GM23248 (cell line): ENCODE measurements around the gene NSMCE1. TPM values are rescaled to one million over a fixed set of nuclear protein-coding genes. Genes with fewer than 3 reads are reported as not detected.

ENCODE experiments used
- DNase-seq: peaks from one replicate; pipeline ENCODE4 v3.0.0-alpha.2; 2015
- H2AFZ ChIP-seq: fragments of 200-600 bp; sonication (generic); 2 replicates; pipeline ENCODE4 v1.6.1; 2016; ENCODE audit warnings: antibody characterized with exemption
- H3F3A ChIP-seq: fragments of 200-600 bp; sonication (generic); 2 replicates; pipeline ENCODE4 v1.6.1; 2016; ENCODE audit warnings: mild to moderate bottlenecking, antibody characterized with exemption, mixed run types; ENCODE audit not compliant: insufficient read depth
- H3K27ac ChIP-seq: fragments of 200-600 bp; sonication (generic); 2 replicates; pipeline ENCODE4 v1.5.1; 2016; ENCODE audit warnings: mild to moderate bottlenecking
- H3K27me3 ChIP-seq: fragments of 200-600 bp; sonication (generic); replicated peaks from 2 replicates; pipeline ENCODE4 v1.6.1; 2016; ENCODE audit warnings: mild to moderate bottlenecking; ENCODE audit not compliant: insufficient read depth
- H3K36me3 ChIP-seq: fragments of 200-600 bp; sonication (generic); 2 replicates; pipeline ENCODE4 v1.6.1; 2016; ENCODE audit warnings: low read depth, mild to moderate bottlenecking
- H3K4me1 ChIP-seq: fragments of 200-600 bp; sonication (generic); 2 replicates; pipeline ENCODE4 v1.6.1; 2016; ENCODE audit warnings: mild to moderate bottlenecking; ENCODE audit not compliant: insufficient read depth
- H3K4me2 ChIP-seq: fragments of 200-600 bp; sonication (generic); one replicate; pipeline ENCODE4 v1.6.1; 2016; ENCODE audit warnings: mild to moderate bottlenecking; ENCODE audit not compliant: unreplicated experiment
- H3K4me3 ChIP-seq: fragments of 200-600 bp; sonication (generic); 2 replicates; pipeline ENCODE4 v1.5.1; 2016; ENCODE audit warnings: mild to moderate bottlenecking
- H3K79me2 ChIP-seq: fragments of 200-600 bp; sonication (generic); 2 replicates; pipeline ENCODE4 v1.6.1; 2016; ENCODE audit warnings: mild to moderate bottlenecking; ENCODE audit not compliant: insufficient read depth
- H3K9ac ChIP-seq: fragments of 200-600 bp; sonication (generic); 2 replicates; pipeline ENCODE4 v1.6.1; 2016; ENCODE audit warnings: mild to moderate bottlenecking
- H3K9me2 ChIP-seq: fragments of 200-600 bp; sonication (generic); 2 replicates; pipeline ENCODE4 v1.6.1; 2016; ENCODE audit warnings: mixed run types, mild to moderate bottlenecking, moderate library complexity; ENCODE audit not compliant: insufficient read depth
- H3K9me3 ChIP-seq: fragments of 200-600 bp; sonication (generic); one replicate; pipeline ENCODE4 v1.6.1; 2017; ENCODE audit warnings: low read depth
- H4K20me1 ChIP-seq: fragments of 200-600 bp; sonication (generic); 2 replicates; pipeline ENCODE4 v1.6.0; 2016; ENCODE audit not compliant: insufficient read depth
- EZH2 ChIP-seq: fragments of 200-600 bp; sonication (generic); IDR thresholded peaks from 2 replicates; pipeline ENCODE4 v1.6.1; 2018; ENCODE audit warnings: antibody characterized with exemption, mild to moderate bottlenecking; ENCODE audit not compliant: insufficient read depth, poor library complexity, severe bottlenecking
- EZH2phosphoT487 ChIP-seq: fragments of 200-600 bp; sonication (generic); IDR thresholded peaks from 2 replicates; pipeline ENCODE4 v1.6.1; 2018; ENCODE audit warnings: antibody characterized with exemption, moderate library complexity, mild to moderate bottlenecking, low read depth; ENCODE audit not compliant: insufficient read depth
- WGBS, 2 experiments: methylation state at CpG; one replicate each; pipeline ENCODE4 v1.1.6; 2015 to 2017; ENCODE audit warnings: low lambda C conversion rate in 2 of 2, low coverage in 1 of 2; ENCODE audit errors: missing lambda C conversion rate in 2 of 2; 5-methylcytosine and 5-hydroxymethylcytosine counted together
- in situ Hi-C: fragments of 300-500 bp; cut with MboI; formaldehyde crosslinking; loops from 2 replicates; pipeline ENCODE4 v1.15.0; 2020
- polyA plus RNA-seq: library from polyadenylated mRNA; unstranded; fragments of >200 nt; fragmentation: Nextera tagmentation; extraction: Ambion mirVana; gene quantifications from 2 replicates; pipeline ENCODE4 v1.2.1, GENCODE V29; 2016
- total RNA-seq: library from RNA; depleted of rRNA; stranded (reverse); fragments of >200 nt; shearing (Covaris generic); gene quantifications from 2 replicates; pipeline ENCODE4 v1.2.3, GENCODE V29; 2014

NSMCE1 gene
- total and polyA plus RNA-seq, 2 experiments from 2014 or later, result 69.3 to 107 TPM

DNA sequence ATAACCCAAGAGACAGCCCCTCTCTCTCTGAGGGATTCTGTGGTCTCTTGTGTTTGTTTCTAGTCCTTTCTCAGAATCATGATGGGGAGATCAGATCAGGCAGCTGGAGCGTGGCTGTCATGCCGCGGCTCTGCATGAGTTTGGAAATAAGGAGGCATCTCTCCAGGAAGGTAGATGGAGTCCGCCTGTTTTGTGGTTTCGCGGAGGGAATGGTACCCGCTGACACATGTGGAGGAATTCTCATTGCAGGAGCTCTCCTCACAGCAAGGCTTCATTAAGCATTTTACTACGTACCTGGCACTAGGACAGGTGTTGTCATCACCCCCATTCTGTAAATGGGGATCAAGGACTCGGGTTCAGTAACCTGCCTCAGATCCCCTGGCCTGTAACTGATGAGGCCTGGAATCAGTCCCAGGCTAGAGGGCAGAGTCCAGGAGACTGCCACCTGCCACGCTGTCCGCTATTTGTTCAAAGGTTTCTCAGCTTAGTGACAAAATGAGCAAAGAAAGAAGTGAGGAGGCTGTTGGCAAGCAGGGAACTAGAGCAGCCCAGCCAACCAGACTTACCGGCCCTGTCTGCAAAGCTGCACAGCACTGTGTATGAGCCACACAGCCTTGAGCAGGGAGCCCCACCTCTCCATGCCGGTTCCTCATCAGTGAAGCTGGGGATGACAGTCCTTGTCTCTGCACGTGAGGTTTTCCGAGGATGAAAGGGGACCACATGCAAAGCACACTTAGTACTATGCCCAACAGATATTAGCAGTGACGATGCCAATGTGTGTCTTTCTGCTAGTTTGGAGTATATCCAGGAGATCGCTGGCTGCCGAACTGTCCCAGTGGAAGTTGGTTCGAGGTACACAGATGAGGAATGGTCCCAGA lies 54.2 kb downstream of the NSMCE1 start:
- H3F3A ChIP-seq, result no peaks in the 10 kb centered on the region
- no peak for DNase-seq

DNA sequence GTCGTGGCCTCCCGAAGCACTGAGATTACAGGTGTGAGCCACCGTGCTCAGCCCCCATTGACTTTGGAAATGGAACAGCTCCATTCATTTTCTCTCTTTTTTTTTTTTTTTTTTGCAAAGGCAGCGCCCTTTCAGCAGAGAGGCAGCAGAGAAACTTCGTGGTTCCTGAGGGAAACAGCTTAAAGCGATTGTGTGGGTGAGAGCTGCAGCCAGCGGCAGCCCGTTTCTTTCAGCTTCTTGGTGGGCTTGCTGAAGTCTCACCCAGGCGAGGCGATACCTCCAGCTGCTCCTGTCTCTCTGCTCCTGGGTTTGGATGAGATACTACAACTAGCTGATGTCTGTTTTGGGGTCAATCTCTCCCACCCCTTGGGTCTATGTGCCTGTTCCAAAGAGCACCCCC lies 57.5 kb downstream of the NSMCE1 start:
- no peaks in the 10 kb centered on the region for H3K9me2 ChIP-seq
- no peaks in the 10 kb centered on the region for H3K79me2 ChIP-seq
- H3K9ac ChIP-seq, result no peak overlapping the region
- TF ChIP-seq EZH2phosphoT487, result no peak
- TF ChIP-seq EZH2, result no peak
- no peaks in the 10 kb centered on the region for H4K20me1 ChIP-seq
- no peak overlapping the region for H3K27ac ChIP-seq
- H3K27me3 ChIP-seq, result no peaks in the 10 kb centered on the region
- H3K4me2 ChIP-seq, result no peak overlapping the region
- H3K36me3 ChIP-seq, result no peaks in the 10 kb centered on the region
- WGBS, 2 experiments, result 85 to 87% methylated on average over 10 of the region's 10 CpGs
- in situ Hi-C loops, result loop anchor here (5.0 kb wide), 1 partner anchor 49 kb away; no protein-coding TSS in a partner anchor
- H3K4me3 ChIP-seq, result no peak overlapping the region
- DNase-seq, result no peak
- no peak overlapping the region for H2AFZ ChIP-seq
- no peaks in the 10 kb centered on the region for H3K9me3 ChIP-seq
- H3K4me1 ChIP-seq, result no peaks in the 10 kb centered on the region
- H3F3A ChIP-seq, result no peaks in the 10 kb centered on the region

More for the DNA sequence above, 54.2 kb downstream of the NSMCE1 start:
- in situ Hi-C loops, result loop anchor here (5.0 kb wide), 1 partner anchor 52 kb away; no protein-coding TSS in a partner anchor
- no peak overlapping the region for H3K27ac ChIP-seq
- H3K9me2 ChIP-seq, result no peaks in the 10 kb centered on the region
- H3K36me3 ChIP-seq, result no peaks in the 10 kb centered on the region
- no peak overlapping the region for H3K4me2 ChIP-seq
- H2AFZ ChIP-seq, result no peak overlapping the region
- no peaks in the 10 kb centered on the region for H3K79me2 ChIP-seq
- H3K4me1 ChIP-seq, result no peaks in the 10 kb centered on the region
- H3K27me3 ChIP-seq, result no peaks in the 10 kb centered on the region
- no peak overlapping the region for H3K9ac ChIP-seq
- H4K20me1 ChIP-seq, result no peaks in the 10 kb centered on the region
- no peak overlapping the region for H3K4me3 ChIP-seq
- 93 to 94% methylated on average over 19 of the region's 19 CpGs for WGBS, 2 experiments
- no peaks in the 10 kb centered on the region for H3K9me3 ChIP-seq
- TF ChIP-seq EZH2phosphoT487 (no peak), EZH2 (no peak)

DNA sequence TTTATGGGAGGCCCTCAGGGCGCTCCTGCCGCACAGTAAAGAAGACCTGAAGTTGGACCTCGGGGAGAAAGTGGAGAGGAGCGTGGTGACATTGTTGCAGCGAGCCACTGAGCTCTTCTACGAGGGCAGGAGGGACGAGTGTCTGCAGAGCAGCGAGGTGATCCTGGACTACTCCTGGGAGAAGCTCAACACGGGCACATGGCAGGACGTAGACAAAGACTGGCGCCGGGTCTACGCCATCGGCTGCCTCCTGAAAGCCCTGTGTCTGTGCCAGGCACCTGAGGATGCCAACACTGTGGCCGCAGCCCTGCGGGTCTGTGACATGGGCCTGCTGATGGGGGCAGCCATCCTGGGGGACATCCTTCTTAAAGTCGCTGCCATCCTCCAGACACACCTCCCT lies 58.4 kb downstream of the NSMCE1 start:
- TF ChIP-seq EZH2phosphoT487 (no peak), EZH2 (no peak)
- DNase-seq, result no peak
- no peaks in the 10 kb centered on the region for H3K36me3 ChIP-seq
- H4K20me1 ChIP-seq, result no peaks in the 10 kb centered on the region
- H3K4me2 ChIP-seq, result no peak overlapping the region
- no peaks in the 10 kb centered on the region for H3K27me3 ChIP-seq
- no peak overlapping the region for H3K4me3 ChIP-seq
- no peak overlapping the region for H3K9ac ChIP-seq
- no peaks in the 10 kb centered on the region for H3K4me1 ChIP-seq
- H3K79me2 ChIP-seq, result peaks cover 7% of the 10 kb centered on the region
- H3K9me3 ChIP-seq, result no peaks in the 10 kb centered on the region
- no peaks in the 10 kb centered on the region for H3K9me2 ChIP-seq
- H3F3A ChIP-seq, result no peaks in the 10 kb centered on the region
- in situ Hi-C loops, result loop anchor here (5.0 kb wide), 1 partner anchor 48 kb away; no protein-coding TSS in a partner anchor
- WGBS, 2 experiments, result 91 to 97% methylated on average over 17 of the region's 17 CpGs
- H3K27ac ChIP-seq, result no peak overlapping the region
- H2AFZ ChIP-seq, result no peak overlapping the region

DNA sequence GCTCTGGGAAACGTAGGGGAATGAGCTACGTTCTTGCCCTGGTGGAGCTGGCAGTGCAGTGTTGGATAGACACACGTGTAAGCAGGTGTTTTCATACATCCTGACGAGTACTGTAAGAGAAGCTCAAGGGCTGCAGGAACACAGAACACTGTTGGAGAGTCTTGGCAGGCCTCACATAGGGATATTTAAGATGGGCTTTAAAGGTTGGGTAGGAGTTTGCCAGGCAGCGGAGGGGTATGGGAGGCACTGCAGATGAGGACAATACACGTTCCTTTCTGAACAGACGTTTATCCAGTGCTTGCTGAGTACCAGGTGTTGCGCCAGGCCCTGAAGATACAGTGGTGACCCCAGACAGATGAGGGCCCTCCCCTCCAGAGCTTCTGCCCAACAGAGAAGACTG lies 59.0 kb downstream of the NSMCE1 start:
- no peaks in the 10 kb centered on the region for H3F3A ChIP-seq
- H3K27ac ChIP-seq, result no peak overlapping the region
- H3K79me2 ChIP-seq, result peaks cover 13% of the 10 kb centered on the region
- no peaks in the 10 kb centered on the region for H3K36me3 ChIP-seq
- no peaks in the 10 kb centered on the region for H3K27me3 ChIP-seq
- DNase-seq, result no peak
- TF ChIP-seq EZH2phosphoT487 (no peak), EZH2 (no peak)
- H3K9me2 ChIP-seq, result no peaks in the 10 kb centered on the region
- no peak overlapping the region for H3K4me3 ChIP-seq
- 85 to 88% methylated on average over 7 to 8 of the region's 8 CpGs for WGBS, 2 experiments
- no peak overlapping the region for H2AFZ ChIP-seq
- H3K4me2 ChIP-seq, result no peak overlapping the region
- no peak overlapping the region for H3K9ac ChIP-seq
- no peaks in the 10 kb centered on the region for H4K20me1 ChIP-seq
- in situ Hi-C loops, result no loop called here
- peaks cover 4% of the 10 kb centered on the region; the same call in 1 of the 2 replicates for H3K4me1 ChIP-seq
- H3K9me3 ChIP-seq, result no peaks in the 10 kb centered on the region
